Ascending aorta (tissue), 2 donors: ENCODE measurements around the gene ATP11A. TPM values are rescaled to one million over a fixed set of nuclear protein-coding genes. Genes with fewer than 3 reads are reported as not detected.
"Not testable (repeated sequence)": the region's sequence is repeated elsewhere in the genome, so short reads cannot be mapped to it uniquely, and the experiment has no call there.

ENCODE experiments used
- DNase-seq, 2 donors: peaks; one replicate each; pipeline ENCODE4 v3.0.0-alpha.2; 2019; ENCODE audit warnings: low spot score in 2 of 2
- H3K27ac ChIP-seq, 2 donors: fragments of 200-600 bp; sonication (generic); one replicate each; pipeline ENCODE4 v1.5.1; 2016 to 2017; ENCODE audit warnings: mild to moderate bottlenecking in 1 of 2
- H3K27me3 ChIP-seq: fragments of 200-600 bp; sonication (generic); one replicate; pipeline ENCODE4 v1.5.1; 2017
- H3K36me3 ChIP-seq, 2 donors: fragments of 200-600 bp; sonication (generic); one replicate each; pipeline ENCODE4 v1.5.1; 2016
- H3K4me1 ChIP-seq, 2 donors: fragments of 200-600 bp; sonication (generic); one replicate each; pipeline ENCODE4 v1.5.1; 2016 to 2017; ENCODE audit warnings: mild to moderate bottlenecking in 1 of 2
- H3K4me3 ChIP-seq, 2 donors: fragments of 200-600 bp; sonication (generic); one replicate each; pipeline ENCODE4 v1.5.1; 2016 to 2017; ENCODE audit warnings: mild to moderate bottlenecking in 1 of 2
- H3K9me3 ChIP-seq, 2 donors: fragments of 200-600 bp; sonication (generic); one replicate each; pipeline ENCODE4 v1.5.1; 2016
- CTCF ChIP-seq, 3 experiments: fragments of 200-600 bp in 2 of 3; fragments of 450-650 bp in 1 of 3; sonication (generic) in 2 of 3; IDR thresholded peaks; one replicate each; pipeline ENCODE4 v1.5.1; 2016 to 2019; ENCODE audit warnings: antibody characterized with exemption in 3 of 3, mild to moderate bottlenecking in 1 of 3, moderate library complexity in 1 of 3
- intact Hi-C: fragments of 100-400 bp; cut with DNase I; formaldehyde crosslinking; loops from one replicate; pipeline ENCODE4 v1.15.1; 2023
- total RNA-seq: library from RNA; depleted of rRNA; stranded (reverse); fragments of >200 nt; gene quantifications from one replicate; pipeline ENCODE4 v1.1.0, GENCODE V29; 2016

Gene ATP11A
- total RNA-seq, 1 donor from 2014 or later, result 50.1 TPM

GRCh38 chr13:112855859-112856258, 166.0 kb downstream of the ATP11A start:
- intact Hi-C loops, result no loop called here
- Histone ChIP-seq H3K4me1 (no peaks in the 10 kb centered on the region), H3K9me3 (no peaks in the 10 kb centered on the region), H3K27ac (no peak overlapping the region), H3K36me3 (peaks cover 18 to 50% of the 10 kb centered on the region in 2 donors), H3K27me3 (no peaks in the 10 kb centered on the region), H3K4me3 (no peak overlapping the region)
- TF ChIP-seq CTCF (IDR thresholded peaks at IDR 0.05), result no peak
- no peak for DNase-seq

- TF ChIP-seq CTCF (IDR thresholded peaks at IDR 0.05), result no peak
- no peak for DNase-seq
- Histone ChIP-seq H3K27ac (no peak overlapping the region), H3K27me3 (no peaks in the 10 kb centered on the region), H3K4me3 (no peak overlapping the region), H3K4me1 (no peaks in the 10 kb centered on the region), H3K36me3 (peaks cover 18 to 42% of the 10 kb centered on the region in 2 donors), H3K9me3 (no peaks in the 10 kb centered on the region)
- intact Hi-C loops, result no loop called here
These were observed 168.2 kb downstream of the ATP11A start for GRCh38 chr13:112857914-112858490.

DNA sequence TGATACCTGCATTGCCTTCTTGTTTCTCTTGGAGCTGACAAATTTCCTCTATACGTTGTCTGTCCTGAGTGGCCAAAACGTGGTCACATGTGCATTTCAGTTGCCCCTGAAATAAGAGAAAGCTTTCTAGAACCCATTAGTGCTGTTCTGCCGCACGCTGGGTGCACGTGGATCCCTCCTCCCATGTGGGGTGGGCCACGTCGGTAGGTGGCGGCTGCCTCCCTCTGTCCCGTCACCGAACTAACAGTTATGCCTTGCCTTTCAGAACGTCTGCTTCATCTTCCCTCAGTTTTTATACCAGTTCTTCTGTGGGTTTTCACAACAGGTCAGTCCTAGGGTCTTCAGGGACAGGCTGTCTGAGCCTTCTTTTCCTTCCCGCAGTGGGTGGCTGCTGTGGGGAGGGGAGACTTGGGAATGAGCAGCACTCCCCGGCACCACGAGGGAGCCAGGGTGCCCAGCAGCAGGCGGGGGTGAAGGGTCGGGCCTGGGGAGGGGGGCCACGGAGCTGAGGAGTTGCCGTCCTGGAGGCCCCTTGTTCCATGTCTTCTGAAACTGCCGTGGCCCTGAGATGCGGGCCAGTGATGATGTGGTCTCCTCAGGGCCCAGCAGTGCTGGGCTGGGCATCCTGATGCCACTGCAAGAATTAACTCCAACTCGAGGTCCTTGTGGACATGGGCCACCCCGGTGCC, 169.4 kb downstream of the ATP11A start:
- peaks cover 14 to 35% of the 10 kb centered on the region in 2 donors for H3K36me3 ChIP-seq
- no peak overlapping the region for H3K27ac ChIP-seq
- H3K4me3 ChIP-seq, result no peak overlapping the region
- no peak for TF ChIP-seq CTCF (IDR thresholded peaks at IDR 0.05)
- H3K9me3 ChIP-seq, result no peaks in the 10 kb centered on the region
- no peaks in the 10 kb centered on the region for H3K27me3 ChIP-seq
- intact Hi-C loops, result no loop called here
- H3K4me1 ChIP-seq, result no peaks in the 10 kb centered on the region
- no peak for DNase-seq

GRCh38 chr13:112859817-112860190, 170.0 kb downstream of the ATP11A start:
- Histone ChIP-seq H3K27me3 (no peaks in the 10 kb centered on the region), H3K4me1 (no peaks in the 10 kb centered on the region), H3K27ac (no peak overlapping the region), H3K36me3 (peaks cover 10 to 31% of the 10 kb centered on the region in 2 donors), H3K4me3 (no peak overlapping the region), H3K9me3 (no peaks in the 10 kb centered on the region)
- intact Hi-C loops, result no loop called here
- DNase-seq, result no peak
- no peak for TF ChIP-seq CTCF (IDR thresholded peaks at IDR 0.05)

- peak in 1 of 2 donors; percentile 34 for DNase-seq
- no peaks in the 10 kb centered on the region for H3K27me3 ChIP-seq
- H3K4me1 ChIP-seq, result no peaks in the 10 kb centered on the region
- H3K27ac ChIP-seq, result no peak overlapping the region
- intact Hi-C loops, result no loop called here
- no peaks in the 10 kb centered on the region for H3K9me3 ChIP-seq
- TF ChIP-seq CTCF (IDR thresholded peaks at IDR 0.05), result no peak
- no peak overlapping the region for H3K4me3 ChIP-seq
- peaks cover 0 to 20% of the 10 kb centered on the region in 2 donors for H3K36me3 ChIP-seq
These were observed 172.2 kb downstream of the ATP11A start for GRCh38 chr13:112861876-112862615.

DNA sequence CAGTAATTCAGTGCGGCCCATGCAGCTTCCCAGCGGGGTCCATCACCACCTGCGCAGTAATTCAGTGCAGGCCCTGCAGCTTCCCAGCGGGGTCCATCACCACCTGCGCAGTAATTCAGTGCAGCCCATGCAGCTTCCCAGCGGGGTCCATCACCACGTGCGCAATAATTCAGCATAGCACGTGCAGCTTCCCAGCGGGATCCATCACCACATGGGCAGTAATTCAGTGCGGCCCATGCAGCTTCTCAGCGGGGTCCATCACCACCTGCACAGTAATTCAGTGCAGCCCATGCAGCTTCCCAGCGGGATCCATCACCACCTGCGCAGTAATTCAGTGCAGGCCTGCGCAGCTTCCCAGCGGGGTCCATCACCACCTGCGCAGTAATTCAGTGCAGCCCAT, 173.5 kb downstream of the ATP11A start:
- H3K36me3 ChIP-seq, result peaks cover 0 to 18% of the 10 kb centered on the region in 2 donors
- H3K4me1 ChIP-seq, H3K27ac ChIP-seq, H3K27me3 ChIP-seq, H3K9me3 ChIP-seq, intact Hi-C loops, H3K4me3 ChIP-seq: not testable (repeated sequence)
- peak in 1 of 2 donors; percentile 7 for DNase-seq

- H3K27me3 ChIP-seq, H3K4me1 ChIP-seq, H3K27ac ChIP-seq, intact Hi-C loops, H3K4me3 ChIP-seq, H3K9me3 ChIP-seq: not testable (repeated sequence)
- H3K36me3 ChIP-seq, result peaks cover 8 to 14% of the 10 kb centered on the region in 2 donors
- DNase-seq, result peak in 1 of 2 donors; percentile 24
These were observed 175.6 kb downstream of the ATP11A start for GRCh38 chr13:112865478-112865877.
